ENCODE measurements around the gene RALA. TPM values are rescaled to one million over a fixed set of nuclear protein-coding genes. Genes with fewer than 3 reads are reported as not detected.

The RALA gene
- total and polyA plus RNA-seq, 2 of the 13 experiments (the other 11 are each of a cell fraction or from before 2014, with no cell fraction given) = 11.8 to 19.5 TPM

DNA sequence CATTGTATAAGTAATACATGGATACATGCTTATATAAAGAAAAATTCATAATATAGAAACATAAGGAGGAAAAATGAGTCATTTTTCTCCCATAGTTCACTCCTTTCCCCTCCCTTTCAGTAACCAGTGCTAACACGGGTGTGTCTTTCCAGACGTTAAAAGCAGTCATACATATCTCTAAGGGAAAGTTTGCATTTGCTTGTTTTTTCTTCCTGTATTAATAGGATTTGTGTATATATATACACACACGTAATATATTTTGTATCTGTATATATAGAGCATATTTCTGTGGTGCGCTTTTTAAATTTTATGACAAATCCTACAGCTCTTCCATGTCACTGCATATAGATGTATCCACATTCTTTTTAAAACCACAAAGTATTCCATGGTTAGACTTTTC is 78.8 kb downstream of the RALA start:
- H3K9me3 ChIP-seq (ENCODE audit: low read length) = no peaks in the 10 kb centered on the region
- DNase-seq (ENCODE audit: low spot score) (no peak), ATAC-seq (no peak), FAIRE-seq (no peak)
- H2AFZ ChIP-seq (ENCODE audit: low read length) = no peak overlapping the region
- H3K79me2 ChIP-seq (ENCODE audit: insufficient read depth, low read length) = no peaks in the 10 kb centered on the region
- H3K27ac ChIP-seq (ENCODE audit: extremely low read length, insufficient read depth, low read length) = no peak overlapping the region
- in situ Hi-C loops (cut with HindIII; ENCODE audit: extremely low pct_ligation_motif_present, low pct_unique_long_range_greater_than_20kb) (no loop called here), intact Hi-C loops (cut with micrococcal nuclease; ENCODE audit: unreplicated experiment) (no loop called here)
- BruUV-seq (replicated peaks) = no TSS peak
- TF ChIP-seq TEAD2 (CRISPR knock-in tag; IDR thresholded peaks at IDR 0.05) (no peak), ZNF143 (CRISPR knock-in tag; IDR thresholded peaks at IDR 0.05) (no peak), TCF12 (IDR thresholded peaks at IDR 0.05) (no peak), TCF12 (CRISPR knock-in tag; IDR thresholded peaks at IDR 0.05) (no peak), ZNF468 (CRISPR knock-in tag; IDR thresholded peaks at IDR 0.05) (no peak), ZNF713 (CRISPR knock-in tag; IDR thresholded peaks at IDR 0.05) (no peak), KLF15 (CRISPR knock-in tag; IDR thresholded peaks at IDR 0.05; ENCODE audit: borderline replicate concordance) (no peak), TEAD3 (CRISPR knock-in tag; optimal IDR thresholded peaks at IDR 0.05; ENCODE audit: borderline replicate concordance) (no peak)
- TF ChIP-seq, protein P1, sequence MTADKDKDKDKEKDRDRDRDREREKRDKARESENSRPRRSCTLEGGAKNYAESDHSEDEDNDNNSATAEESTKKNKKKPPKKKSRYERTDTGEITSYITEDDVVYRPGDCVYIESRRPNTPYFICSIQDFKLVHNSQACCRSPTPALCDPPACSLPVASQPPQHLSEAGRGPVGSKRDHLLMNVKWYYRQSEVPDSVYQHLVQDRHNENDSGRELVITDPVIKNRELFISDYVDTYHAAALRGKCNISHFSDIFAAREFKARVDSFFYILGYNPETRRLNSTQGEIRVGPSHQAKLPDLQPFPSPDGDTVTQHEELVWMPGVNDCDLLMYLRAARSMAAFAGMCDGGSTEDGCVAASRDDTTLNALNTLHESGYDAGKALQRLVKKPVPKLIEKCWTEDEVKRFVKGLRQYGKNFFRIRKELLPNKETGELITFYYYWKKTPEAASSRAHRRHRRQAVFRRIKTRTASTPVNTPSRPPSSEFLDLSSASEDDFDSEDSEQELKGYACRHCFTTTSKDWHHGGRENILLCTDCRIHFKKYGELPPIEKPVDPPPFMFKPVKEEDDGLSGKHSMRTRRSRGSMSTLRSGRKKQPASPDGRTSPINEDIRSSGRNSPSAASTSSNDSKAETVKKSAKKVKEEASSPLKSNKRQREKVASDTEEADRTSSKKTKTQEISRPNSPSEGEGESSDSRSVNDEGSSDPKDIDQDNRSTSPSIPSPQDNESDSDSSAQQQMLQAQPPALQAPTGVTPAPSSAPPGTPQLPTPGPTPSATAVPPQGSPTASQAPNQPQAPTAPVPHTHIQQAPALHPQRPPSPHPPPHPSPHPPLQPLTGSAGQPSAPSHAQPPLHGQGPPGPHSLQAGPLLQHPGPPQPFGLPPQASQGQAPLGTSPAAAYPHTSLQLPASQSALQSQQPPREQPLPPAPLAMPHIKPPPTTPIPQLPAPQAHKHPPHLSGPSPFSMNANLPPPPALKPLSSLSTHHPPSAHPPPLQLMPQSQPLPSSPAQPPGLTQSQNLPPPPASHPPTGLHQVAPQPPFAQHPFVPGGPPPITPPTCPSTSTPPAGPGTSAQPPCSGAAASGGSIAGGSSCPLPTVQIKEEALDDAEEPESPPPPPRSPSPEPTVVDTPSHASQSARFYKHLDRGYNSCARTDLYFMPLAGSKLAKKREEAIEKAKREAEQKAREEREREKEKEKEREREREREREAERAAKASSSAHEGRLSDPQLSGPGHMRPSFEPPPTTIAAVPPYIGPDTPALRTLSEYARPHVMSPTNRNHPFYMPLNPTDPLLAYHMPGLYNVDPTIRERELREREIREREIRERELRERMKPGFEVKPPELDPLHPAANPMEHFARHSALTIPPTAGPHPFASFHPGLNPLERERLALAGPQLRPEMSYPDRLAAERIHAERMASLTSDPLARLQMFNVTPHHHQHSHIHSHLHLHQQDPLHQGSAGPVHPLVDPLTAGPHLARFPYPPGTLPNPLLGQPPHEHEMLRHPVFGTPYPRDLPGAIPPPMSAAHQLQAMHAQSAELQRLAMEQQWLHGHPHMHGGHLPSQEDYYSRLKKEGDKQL (CRISPR knock-in tag; IDR thresholded peaks at IDR 0.05; ENCODE audit: low read depth) = no peak
- WGBS (ENCODE audit: low lambda C conversion rate) = 96% methylated on average over 4 of the region's 4 CpGs
- no peak overlapping the region for H3K4me3 ChIP-seq (replicated peaks in 1 of 3; ENCODE audit: insufficient read depth in 1 of 3, low read depth in 2 of 3, low read length in 3 of 3)
- CTCF ChIA-PET (ENCODE audit: low intra/inter-chr PET ratio, low total read pairs) = no interaction called here
- H3K27me3 ChIP-seq (ENCODE audit: control insufficient read depth in 1 of 2, insufficient read depth in 2 of 2, low read length in 2 of 2) = no peaks in the 10 kb centered on the region
- H3K9ac ChIP-seq (ENCODE audit: insufficient read depth, low read depth, low read length) = no peak overlapping the region
- no peaks in the 10 kb centered on the region for H3K4me1 ChIP-seq (ENCODE audit: insufficient read depth, low read length)
- POLR2A ChIA-PET = no interaction called here
- peaks cover 5 to 43% of the 10 kb centered on the region in 2 experiments; a peak in 4 of 5 replicates for H3K36me3 ChIP-seq (replicated peaks in 1 of 2; ENCODE audit: control insufficient read depth in 1 of 2, insufficient read depth in 2 of 2, low read length in 2 of 2)
- no peaks in the 10 kb centered on the region for H4K20me1 ChIP-seq (ENCODE audit: insufficient read depth, low read length)
- no peak overlapping the region for H3K4me2 ChIP-seq (ENCODE audit: low read depth, low read length)
